NCI-H1694 (cell line): ENCODE results near the gene PLCG2.
"Not testable (repeated sequence)": the region's sequence is repeated elsewhere in the genome, so short reads cannot be mapped to it uniquely, and the experiment has no call there.

ENCODE experiments used
- DNase-seq: peaks from one replicate; lab custom pipeline; 2025; lab: John Stamatoyannopoulos, UW

Gene PLCG2

DNA sequence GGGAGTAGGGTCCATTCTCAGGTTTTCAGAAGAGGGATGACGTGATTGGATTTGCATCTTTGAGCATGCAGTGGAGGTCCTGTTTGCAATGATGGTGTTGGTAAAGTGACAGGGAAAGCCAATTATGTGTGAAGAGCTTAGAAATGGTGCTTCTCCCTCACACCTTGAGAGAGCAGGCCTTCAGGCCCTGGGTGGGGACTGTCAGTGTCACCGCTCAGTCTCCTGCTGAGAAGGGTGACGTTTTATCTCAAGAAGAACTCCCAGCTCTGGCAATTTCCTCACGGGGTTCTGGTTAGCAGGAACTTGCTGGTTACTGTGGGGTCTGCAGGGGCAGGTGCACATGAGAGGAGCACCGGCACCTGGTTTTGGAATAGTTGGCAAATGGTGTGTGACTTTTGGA lies 11.2 kb downstream of the PLCG2 start:
- no peak for DNase-seq

DNA sequence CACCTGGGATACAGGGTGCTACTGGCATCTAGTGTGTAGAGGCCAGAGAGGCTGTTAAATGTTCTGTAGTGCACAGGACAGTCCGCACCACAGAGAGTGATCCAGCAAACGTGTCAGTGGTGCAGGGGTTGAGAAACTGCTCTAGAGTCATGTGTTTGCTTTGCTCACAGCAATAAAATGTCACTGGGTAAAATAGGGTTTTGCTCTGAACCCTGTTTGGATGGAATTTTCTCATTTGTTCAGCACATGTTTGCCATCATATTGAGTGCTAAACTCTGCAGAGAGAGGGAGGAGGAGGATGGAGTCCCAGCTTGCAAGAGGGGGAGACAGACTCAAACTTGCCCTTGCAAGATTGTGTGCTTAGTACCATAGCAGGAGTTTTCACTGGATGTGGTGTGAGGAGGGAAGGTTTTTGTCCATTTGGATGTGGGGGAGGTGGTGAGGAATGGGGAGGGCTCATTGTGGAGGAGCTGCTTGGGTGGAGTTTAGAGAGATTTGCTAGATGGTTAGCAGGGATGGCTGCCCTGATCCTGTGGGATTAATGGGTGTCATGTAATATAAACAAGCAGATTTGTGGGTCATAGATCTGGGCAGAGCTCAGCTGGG lies 11.8 kb downstream of the PLCG2 start:
- DNase-seq: no peak

DNA sequence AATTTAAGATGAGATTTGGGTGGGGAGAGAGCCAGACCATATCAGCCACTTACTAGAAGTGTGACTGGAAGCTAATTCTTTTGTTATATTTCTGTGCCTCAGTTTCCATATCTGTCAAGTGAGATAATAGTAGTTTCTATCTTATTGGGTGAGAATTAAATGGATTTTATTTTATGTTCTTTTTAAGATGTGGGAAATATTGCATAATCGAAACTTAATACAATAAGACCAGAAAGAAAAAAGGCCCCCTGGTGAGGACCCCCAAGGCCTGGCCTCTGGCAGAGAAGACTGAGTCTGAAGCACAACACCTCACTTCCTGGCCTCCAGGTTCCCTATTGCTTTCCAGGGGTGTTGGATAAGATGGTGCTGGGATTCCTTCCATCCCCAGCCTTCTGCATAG lies 13.7 kb downstream of the PLCG2 start:
- DNase-seq: no peak

DNA sequence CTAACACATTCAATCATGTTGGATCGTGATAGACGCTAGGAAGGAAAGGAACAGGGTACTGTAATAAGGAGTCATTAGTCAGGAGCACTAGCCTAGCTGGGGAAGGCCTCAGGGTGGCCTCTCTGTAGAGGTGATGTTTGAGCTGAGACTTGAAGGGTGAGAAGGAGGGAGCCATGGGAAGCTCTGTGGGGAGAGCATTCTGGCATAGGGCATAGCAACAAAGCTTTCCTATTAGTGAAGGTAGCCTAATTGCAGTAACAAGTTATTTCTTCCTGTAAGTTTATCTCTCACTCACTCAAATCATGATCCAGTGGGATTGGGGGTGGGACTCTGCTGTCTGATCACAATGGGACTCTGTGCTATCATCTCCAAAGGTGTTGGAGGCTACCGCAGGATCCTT lies 16.1 kb downstream of the PLCG2 start:
- no peak for DNase-seq

DNA sequence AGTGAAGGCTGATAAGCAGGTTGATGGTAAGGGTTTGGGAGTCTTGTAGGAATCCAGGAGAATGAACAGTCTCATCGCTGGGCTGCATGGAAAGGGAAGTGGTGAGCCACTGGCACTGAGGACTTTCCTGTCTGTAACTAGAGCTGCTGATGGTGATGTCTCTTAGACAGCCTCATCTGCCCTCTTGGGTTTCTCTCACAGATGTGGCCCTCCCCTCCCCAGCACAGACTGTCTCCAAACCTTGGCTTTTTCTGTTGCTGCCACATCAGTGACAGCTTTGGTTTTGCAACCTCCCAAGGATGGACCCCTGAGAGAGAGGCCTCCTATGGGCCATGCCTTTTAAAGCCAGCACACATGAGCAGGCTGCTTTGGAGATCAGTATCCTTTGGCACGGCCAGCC lies 16.9 kb downstream of the PLCG2 start:
- DNase-seq: no peak

DNA sequence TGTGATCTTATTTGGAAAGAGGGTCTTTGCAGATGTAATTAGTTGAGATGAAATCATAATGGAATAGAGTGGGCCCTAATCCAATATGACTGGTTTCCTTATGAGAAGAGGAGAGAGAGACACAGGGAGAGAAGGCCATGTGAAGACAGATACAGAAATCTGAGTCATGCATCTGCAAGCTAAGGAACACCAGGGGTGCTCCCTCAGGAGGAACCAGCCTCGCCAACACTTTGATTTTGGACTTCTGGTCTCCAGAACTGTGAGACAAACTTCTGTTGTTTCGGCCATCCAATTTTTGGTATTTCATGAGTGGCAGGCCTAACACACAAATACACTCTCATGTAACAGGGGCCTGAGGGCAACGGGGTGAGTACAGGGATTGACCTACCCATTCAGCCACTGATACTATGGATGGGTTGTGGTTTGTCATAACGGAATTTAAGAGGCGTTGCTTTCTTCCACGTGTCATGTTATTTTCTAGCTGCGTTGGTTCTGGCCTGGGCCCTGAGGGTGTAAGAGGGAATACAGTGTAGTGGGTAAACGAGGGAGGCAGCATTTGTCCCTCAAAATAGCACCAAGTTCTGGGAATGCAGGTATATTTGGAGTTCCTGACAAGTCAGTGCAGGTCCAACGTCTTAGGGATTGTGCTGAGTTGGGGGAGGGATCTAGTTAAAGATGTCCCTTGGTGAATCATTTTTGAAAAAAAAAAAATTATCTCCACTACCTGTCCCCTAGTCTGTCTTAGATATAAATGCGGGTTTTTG lies 17.7 kb downstream of the PLCG2 start:
- DNase-seq: no peak

DNA sequence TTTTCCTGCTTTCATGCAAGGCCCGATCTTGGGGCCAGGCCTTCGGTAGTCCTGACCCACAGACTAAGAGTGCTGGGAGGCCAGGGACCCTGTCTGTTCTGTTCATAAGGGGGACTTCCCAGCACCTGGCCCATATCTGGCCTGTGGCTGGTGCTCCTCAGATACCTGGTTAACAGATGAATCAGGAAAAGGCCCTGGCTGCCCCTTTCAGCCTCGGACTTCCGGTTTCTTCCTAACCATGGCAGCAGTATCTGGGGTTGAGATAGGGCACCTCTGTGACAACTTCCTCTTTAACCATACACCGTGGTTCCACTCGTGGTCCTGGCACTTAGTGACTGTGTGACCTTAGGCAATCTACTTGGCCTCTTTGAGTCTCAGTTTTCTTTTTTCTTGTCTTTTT lies 18.4 kb downstream of the PLCG2 start:
- DNase-seq: no peak

DNA sequence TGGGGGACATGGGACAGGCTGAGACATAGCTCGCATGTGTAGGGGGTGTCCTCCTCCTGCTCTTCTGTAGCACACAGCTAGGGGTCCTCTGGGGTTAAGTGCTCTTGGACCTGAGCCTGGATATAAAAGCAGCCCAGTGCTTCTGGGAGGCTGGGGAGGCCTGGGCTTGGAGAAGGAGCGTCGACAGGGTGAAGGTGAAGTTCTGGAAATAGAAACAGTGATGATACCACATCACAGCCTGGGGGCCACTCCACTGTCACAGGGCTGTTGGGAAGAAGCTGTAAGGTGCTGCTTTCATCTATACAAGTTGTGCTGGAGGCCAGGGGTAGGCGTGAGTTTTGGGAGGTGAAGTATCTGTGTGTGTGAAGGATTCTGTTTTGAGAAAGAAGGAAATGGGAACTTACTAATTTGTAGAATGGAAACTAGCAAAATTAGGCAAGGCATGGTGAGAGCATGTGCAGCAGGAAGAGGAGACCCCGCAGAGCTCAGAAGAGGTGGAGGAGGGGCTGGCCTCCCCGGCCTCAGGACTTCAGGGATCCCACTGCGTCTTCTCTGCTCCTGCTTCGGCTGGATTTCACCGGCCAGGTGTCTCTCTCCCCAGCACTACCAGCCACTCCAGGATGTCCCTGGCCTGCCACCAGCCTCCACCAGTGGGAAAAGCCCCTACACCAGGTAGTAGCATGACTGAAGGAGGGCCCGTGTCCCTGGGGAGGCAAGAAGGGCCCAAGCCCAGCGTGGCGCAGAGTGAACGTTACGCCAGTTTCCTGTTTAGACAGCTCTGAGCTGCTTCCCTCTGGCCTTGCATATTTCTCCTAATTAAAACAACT lies 19.4 kb downstream of the PLCG2 start:
- DNase-seq: no peak

DNA sequence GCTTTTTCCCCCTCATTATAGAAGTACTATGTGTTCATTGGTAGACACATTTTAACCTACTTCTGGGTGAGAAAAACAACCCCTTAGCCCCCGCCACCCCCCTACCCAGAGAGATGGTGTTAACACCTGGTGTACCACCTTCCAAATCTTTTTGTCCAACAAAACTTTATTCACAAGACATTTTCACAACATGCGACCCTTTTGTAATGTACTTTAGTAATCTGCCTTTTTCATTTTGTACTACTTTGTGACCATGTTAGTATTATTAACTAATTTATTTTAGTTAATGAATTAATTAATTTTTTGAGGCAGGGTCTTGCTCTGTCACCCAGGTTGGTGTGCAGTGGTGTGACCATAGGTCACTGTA lies 20.0 kb downstream of the PLCG2 start:
- DNase-seq: no peak

DNA sequence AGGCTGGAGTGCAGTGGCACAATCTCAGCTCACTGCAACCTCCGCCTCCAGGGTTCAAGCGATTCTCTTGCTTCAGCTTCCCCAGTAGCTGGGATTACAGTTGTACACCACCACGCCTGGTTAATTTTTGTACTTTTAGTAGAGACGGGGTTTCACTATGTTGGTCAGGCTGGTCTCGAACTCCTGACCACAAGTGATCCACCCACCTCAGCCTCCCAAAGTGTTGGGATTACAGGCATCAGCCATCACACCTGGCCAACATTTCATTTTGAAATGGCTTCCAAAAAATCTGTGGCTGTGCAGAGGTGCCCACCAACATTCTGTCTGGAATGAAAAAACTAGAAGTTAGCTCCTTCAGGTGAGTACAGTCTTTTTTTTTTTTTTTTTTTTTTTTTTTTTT lies 22.6 kb downstream of the PLCG2 start:
- DNase-seq: not testable (repeated sequence)

DNA sequence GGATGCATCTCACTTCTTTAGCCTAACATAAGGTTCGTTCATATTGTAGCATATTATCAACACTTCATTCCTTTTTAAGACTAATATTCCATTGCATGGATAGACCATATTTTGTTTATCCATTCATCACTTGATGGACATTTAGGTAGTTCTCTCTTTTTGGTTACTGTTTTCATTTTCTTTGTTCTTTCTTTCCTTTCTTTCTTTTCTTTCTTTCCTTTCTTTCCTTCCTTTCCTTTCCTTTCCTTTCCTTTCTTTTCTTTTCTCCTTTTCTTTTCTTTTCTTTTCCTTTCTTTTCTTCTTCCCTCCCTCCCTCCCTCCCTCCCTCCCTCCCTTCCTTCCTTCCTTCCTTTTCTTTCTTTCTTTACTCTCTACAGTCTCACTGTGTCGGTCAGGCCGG lies 24.2 kb downstream of the PLCG2 start:
- no peak for DNase-seq

DNA sequence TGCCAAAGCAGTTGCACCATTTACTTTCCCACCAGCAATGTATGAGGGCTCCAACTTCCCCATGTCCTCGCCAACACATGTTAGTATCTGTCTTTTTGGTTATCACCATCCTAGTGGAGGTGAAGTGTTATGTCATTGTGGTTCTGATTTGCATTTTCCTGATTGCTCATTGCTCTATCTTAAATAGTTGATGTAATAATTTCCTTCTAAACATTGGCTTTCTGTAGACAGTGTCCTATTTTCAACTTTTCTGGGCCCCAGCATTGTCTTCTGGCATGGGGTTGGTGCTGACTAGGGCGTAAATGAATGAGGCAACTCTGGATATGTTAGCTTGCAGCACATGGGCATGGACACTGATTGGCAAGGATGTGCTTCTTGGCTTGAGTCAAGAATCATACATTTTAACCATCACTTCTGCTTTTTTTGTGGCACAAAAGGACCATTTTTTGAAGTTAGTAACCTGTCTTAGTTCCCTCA lies 25.1 kb downstream of the PLCG2 start:
- no peak for DNase-seq

DNA sequence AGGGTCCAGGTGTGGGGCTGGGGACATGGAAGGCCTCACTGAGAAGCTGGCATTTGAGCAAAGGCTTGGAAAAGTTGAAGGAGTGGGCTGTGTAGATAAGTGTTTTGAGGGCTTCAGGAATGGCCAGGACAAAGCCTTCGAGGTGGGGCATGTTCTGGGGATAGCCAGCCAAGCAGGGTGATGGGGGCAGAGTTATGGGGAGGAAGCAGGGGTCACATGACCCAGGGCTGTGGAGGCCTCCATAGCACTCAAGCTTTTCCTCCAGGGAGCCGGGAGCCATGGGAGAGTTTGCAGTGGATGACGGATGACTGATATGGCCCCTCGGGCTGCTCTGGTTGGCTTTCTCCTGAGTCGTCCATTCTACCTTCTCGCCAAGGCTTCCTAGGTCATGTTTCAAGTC lies 27.6 kb downstream of the PLCG2 start:
- DNase-seq: no peak

DNA sequence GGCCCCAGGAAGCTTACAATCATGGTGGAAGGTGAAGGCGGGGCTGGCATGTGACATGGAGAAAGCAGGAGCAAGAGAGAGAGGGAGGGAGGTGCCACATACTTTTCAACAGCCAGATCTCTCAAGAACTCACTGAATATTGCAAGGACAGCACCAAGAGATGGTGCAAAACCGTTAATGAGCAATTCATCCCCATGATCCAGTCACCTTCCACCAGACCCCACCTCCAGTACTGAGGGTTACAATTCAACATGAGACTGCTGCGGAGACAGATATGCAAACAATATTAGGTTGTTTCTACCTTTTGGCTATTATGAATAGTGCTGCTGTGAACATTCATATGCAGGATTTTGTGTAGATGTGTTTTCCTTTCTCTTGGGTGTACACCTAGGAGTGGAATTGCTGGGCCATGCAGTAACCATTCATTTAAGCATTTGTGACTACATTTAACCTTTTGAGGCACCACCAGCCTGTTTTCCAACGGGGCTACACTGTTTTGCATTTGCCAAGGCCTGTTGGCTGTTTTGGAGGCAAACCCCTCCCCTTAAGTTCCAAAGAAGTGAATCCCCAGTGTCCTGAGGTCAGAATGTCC lies 28.8 kb downstream of the PLCG2 start:
- DNase-seq: no peak

DNA sequence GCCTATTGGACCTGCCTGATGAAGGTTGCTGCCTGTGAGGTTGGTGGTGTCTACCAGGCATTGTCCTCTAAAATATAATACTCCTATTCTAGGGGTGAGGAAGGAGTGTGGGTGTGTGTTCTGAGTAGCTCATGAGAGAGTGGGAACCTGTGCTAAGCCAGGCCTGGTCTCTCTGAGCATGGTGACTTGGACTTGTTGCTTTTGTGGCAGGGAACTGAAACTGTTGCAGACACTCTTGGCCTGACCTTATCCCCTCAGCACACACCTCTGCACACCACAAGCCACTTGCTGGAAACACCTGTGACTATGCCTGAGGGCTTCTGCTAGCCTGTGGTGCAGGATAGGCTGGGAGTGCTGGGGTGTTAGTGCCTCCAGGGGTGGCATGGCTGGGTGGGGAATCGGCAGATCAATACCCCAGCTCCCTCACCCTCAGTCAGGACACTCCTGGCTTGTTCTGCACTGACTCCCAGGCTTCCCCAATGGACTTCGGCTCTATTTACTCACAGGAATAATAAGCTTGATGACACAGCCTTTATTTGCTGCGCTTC lies 29.9 kb downstream of the PLCG2 start:
- no peak for DNase-seq

DNA sequence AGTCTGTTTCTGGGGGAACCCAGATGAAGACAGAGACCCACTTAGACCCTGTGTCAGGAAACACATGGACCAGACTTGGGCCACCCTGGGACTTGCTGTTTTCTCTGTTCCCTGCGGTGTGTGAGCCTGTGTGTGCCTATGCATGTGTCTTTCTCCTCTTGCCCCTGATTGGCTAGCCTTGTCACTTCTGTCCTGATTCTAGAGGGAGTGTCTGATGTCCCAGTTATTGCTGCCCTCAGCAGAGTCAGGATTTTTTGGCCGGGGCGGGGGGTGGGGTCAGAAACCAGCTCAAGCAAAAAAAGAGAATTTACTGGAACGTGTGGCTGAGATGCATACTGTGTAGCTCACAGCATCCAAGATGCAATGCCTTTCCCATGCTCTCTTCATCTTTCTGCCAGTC lies 30.5 kb downstream of the PLCG2 start:
- no peak for DNase-seq

DNA sequence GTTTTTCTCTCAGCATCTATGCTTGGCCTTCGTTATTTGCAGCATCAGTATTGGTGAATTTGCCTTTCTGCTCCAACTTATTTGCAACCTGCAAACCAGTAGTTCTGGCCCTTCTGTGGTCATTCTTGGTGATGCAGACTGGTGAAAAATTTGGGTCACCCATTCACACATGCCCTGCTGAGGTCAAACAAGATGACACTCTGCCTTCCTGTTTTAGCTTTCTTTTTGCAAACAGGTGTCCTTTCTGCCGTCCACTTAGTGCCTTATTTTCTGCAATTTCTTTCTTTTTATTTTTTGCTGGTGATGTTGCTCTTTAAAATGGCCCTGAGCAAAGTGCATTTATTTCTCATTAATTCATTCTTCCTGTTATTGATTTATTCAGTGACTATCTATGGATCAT lies 31.3 kb downstream of the PLCG2 start:
- DNase-seq: no peak

DNA sequence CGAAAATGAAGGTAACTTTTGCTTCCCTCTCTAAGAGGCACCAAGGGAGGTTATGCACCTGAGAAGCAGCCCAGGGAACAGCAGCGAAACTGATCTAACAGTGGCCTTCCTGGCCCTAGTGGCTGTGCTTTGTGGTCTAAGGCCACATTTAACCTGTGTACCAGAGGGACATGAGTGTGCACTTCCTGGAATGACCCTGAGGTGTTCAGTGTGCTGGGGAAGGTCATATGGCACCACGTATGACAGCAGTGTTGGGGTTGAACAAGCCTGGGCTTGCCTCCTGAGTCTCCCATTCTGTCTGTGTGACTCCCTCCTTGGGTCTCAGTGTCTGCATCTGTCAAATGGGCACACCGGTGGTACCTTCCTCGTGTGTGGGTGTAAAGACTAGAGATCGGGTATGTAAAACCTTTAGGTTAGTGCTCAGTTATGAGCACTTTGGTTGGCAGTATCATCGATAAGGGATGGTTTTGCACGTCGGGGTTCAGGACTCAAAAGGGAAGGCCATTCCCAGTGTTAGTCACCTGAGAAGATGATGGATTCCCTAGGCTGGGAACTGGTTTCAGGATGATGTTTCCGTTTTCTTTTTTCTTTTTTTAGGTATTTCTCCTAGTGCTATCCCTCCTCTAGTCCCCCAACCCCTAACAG lies 31.9 kb downstream of the PLCG2 start:
- no peak for DNase-seq

DNA sequence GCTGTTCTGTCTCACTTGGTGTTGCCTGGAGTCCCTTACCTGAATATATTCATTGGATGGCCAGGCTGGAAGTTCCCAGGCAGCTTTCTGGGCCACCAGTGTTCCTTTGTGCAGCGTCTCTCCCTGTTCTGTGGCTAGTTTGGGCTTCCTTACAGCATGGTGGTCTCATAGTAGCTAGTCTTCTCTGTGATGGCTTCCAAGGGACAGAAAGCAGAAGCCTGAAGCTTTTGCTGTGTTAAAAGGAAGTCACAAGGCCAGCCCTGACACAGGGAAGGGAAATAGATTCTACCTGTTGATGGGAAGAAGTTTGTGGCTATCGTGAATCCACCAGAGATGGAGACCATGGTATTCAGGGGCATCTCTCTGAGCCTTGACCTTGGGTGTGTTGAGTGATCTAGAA lies 34.6 kb downstream of the PLCG2 start:
- no peak for DNase-seq

DNA sequence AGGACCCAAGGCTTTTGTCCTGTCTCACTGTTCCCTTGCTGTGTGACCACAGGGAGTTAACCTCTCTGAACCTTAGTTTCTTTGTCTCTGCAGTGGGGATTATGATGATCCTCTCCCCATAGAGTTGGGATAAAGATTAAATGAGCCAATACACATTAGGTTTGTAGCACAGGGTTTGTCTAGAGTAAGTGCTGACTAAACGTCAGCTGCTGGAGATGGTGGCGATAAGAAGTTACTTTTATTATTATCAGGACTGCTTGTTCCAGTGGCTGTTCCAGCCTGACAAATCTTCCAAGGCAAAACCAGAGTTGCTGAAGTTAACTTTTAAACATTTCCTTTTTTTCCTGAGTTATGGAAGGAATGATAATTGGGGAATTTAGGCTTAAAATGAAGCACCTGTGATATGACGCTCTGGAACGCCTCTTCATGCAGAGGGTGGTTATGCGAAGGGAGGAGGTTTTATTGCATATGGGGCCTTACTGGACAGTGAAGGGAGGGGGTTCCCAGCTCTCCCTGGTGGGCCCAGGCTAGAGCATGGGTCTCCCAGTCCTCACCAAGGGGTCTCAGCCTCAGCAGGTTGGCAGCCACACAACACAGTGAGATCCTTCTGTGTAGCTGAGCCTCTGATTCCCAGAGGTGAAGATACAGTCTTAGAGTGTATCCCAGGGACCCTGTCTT lies 35.8 kb downstream of the PLCG2 start:
- DNase-seq: no peak

DNA sequence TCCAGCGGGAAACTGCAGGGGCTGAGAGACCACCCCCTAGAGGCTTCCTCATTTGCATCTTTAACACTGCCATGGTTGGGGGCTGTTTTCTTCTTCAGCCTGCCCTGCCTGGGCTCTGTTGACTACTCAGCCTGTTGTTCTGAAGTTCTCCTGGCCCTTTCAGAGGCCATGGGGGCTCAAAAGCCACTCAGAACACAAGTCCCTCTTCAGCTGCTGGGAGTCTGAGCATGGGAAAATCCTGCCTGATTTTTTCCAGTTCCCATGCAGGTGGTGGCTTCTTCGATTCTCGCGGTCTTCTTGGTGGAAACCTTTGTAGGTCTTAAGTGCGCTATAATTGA lies 36.3 kb downstream of the PLCG2 start:
- no peak for DNase-seq

DNA sequence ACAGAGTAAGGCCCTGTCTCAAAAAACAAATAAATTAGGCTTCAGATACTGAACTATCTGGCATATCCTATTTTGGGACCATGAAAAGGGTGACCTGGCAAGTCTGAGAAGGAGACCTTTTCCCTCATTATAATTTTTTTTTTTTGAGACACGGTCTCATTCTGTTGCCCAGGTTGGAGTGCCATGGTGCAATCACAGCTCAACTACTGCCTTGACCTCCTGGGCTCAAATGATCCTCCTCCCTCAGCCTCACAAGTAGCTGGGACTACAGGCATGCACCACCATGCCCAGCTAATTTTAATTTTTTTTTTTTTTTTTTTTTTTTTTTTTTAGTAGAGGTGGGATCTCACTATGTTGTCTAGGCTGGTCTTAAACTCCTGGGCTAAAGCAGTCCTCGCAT lies 37.3 kb downstream of the PLCG2 start:
- DNase-seq: no peak
